LNCaP clone FGC (cell line): Measurements from ENCODE around the gene HYAL1.

Experiments used
- DNase-seq: peaks from one replicate; pipeline ENCODE4 v3.0.0-alpha.2; 2011; ENCODE audit warnings: low read depth
- H3K4me3 ChIP-seq: 2 replicates; pipeline ENCODE4 v1.5.1; 2011; ENCODE audit warnings: mild to moderate bottlenecking, low read depth, low read length, control low read depth
- TF ChIP-seq, protein P1 (sequence below): IDR thresholded peaks from 2 replicates; pipeline ENCODE4 v1.5.1; 2012; ENCODE audit warnings: mild to moderate bottlenecking; ENCODE audit not compliant: control insufficient read depth, insufficient read depth; ENCODE audit errors: extremely low read depth

HYAL1 gene

DNA sequence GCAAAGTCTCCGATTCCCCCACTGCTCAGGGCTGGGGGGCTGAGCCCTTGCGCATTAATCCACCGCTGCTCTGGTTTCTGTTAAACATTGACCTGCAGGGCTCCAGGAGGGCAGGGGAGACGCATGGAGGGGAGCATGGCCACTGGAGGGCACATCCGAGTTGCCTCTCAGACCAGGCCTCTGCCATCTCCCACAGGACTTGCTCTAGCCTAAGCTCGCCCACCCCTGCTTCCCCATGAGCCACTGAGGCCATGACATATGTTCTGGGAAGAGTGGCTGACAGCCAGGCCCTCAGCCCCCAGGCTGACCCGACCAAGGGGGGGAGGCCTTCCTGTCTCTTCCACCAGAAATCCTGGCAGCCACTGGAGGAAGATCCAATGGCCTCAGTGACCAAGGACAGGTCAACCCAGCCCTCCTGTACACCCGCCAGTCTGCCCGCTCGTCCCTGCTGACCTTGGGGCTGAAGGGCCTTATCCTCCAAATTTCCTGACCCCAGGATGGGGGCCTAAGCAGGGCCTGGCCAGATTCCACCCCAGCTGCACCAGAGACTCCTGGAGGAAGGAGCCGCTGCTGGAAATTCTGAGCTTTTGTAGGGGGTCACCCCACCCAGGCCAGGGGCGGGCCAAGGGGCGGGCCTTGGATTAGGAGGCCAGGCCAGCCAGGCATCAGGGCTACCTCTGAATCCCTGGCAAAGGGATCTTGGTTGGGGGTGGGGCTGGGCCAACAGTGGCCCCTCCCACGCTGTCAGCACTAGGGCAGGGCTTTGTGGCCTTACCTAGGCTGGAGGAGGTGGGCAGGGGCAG, at the start of gene HYAL1:
TSS of gene HYAL1 (minus strand) at position 562 of the 803 bp plus-strand sequence. CDS start 618 bp downstream, outside the sequence.
- DNase-seq, result no peak
- no peak within 1 kb of the TSS for H3K4me3 ChIP-seq
- TF ChIP-seq, protein P1, sequence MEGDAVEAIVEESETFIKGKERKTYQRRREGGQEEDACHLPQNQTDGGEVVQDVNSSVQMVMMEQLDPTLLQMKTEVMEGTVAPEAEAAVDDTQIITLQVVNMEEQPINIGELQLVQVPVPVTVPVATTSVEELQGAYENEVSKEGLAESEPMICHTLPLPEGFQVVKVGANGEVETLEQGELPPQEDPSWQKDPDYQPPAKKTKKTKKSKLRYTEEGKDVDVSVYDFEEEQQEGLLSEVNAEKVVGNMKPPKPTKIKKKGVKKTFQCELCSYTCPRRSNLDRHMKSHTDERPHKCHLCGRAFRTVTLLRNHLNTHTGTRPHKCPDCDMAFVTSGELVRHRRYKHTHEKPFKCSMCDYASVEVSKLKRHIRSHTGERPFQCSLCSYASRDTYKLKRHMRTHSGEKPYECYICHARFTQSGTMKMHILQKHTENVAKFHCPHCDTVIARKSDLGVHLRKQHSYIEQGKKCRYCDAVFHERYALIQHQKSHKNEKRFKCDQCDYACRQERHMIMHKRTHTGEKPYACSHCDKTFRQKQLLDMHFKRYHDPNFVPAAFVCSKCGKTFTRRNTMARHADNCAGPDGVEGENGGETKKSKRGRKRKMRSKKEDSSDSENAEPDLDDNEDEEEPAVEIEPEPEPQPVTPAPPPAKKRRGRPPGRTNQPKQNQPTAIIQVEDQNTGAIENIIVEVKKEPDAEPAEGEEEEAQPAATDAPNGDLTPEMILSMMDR, result no peak

DNA sequence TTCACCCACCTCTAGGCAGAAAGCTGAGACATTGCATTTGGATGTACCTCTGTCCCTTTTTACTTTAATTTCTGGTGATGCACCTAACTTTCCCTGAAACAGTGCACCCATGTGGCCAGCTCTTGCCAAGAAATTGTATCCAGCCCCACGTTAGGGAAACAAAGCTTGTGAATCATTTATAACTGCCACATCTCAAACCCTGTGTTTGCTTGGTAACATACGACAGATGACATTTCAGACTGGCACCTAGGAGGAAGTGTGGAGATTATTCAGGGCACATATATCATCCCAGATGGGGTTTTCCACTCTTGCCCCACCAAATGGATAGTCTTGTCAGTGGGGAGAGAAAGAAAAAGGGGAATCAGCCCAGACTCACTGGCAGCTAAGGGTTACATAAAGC, 49.4 kb upstream of the HYAL1 start:
- H3K4me3 ChIP-seq, result no peak overlapping the region
- TF ChIP-seq, protein P1, result peak; percentile 42
- no peak for DNase-seq

- no peak for DNase-seq
- TF ChIP-seq, protein P1, result no peak
- H3K4me3 ChIP-seq, result peak overlapping the region; percentile 57
Measured at GRCh38 chr3:50351323-50351697, 47.9 kb upstream of the HYAL1 start.

DNA sequence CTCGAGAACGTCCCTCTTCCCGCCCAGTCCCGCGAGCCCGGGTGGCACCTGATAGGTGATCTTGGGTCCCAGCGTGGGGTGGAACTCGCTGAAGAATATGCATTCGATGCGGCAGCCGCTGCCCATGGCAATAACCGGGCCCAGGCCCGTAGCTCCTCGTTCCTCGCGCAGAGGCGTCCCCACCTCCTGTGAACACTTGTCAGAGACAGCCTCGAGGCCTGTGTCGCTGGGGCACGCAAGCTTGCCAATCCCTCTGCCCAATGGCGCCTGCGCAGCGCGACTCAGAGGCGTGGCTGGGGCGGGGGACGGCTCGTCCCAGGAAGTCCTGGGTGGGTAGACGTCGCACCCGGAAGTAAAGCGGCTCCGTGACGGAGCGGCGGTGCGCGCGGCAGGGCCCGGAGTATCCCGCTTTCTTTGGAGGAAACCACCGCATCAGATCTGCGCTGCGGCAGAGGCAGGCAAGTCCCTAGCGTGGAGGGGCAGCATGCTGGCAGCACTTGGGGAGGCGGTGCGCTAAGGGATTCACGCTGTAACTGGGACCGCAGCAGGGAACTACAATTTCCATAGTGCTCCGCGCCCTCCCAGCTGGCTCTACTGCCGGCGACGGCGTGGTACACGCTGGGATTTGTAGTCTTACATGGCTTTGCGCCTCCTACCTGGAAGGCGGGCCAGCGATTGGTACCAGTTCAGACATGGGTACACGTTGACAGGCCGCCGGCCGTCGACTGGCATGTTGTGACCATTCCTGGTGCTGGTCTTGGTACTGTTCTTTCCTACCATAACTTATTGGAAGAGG, 47.4 kb upstream of the HYAL1 start, which contains the start of the genes CYB561D2 and NPRL2:
TSS of gene CYB561D2 (plus strand) at position 336 of the 796 bp plus-strand sequence. CDS start 572 bp downstream, outside the sequence.
TSS of gene NPRL2 (minus strand) at position 249 of the 796 bp plus-strand sequence. CDS start at position 126, 123 bp downstream.
- DNase-seq, result peak; percentile 90
- TF ChIP-seq, protein P1, result no peak
- H3K4me3 ChIP-seq, result peak within 1 kb of the TSS; percentile 57

- peak overlapping the region; percentile 57 for H3K4me3 ChIP-seq
- TF ChIP-seq, protein P1, result no peak
- DNase-seq, result no peak
Measured at GRCh38 chr3:50350213-50350526, 46.8 kb upstream of the HYAL1 start.

GRCh38 chr3:50347187-50347813, 43.9 kb upstream of the HYAL1 start:
- H3K4me3 ChIP-seq, result no peak overlapping the region
- peak; percentile 61 for DNase-seq
- TF ChIP-seq, protein P1, result peak; percentile 73
